B cell (primary cell): Measurements from ENCODE around the gene CD68. TPM values are rescaled to one million over a fixed set of nuclear protein-coding genes. Genes with fewer than 3 reads are reported as not detected.

Experiments
- ATAC-seq: fragments of 200-7000 bp; cut with Tn5 transposase; one replicate; pipeline ENCODE4 v1.10.0; 2021; ENCODE audit warnings: low read depth, mild to moderate bottlenecking, moderate number of reproducible peaks, moderate library complexity
- CTCF ChIA-PET: fragments of 350-600 bp; sonication (Branson Sonifier 250); formaldehyde crosslinking; loops from one replicate; lab custom pipeline; 2021; ENCODE audit warnings: antibody characterized with exemption, inconsistent platforms; lab: Charles Lee
- POLR2A ChIA-PET: fragments of 350-600 bp; sonication (Branson Sonifier 250); formaldehyde crosslinking; loops from one replicate; lab custom pipeline; 2021; ENCODE audit warnings: antibody characterized with exemption; lab: Charles Lee
- DNase-seq: peaks from one replicate; pipeline ENCODE4 v3.0.0; 2013
- H2AFZ ChIP-seq: 2 replicates; pipeline ENCODE4 v1.6.1; 2012; ENCODE audit warnings: mild to moderate bottlenecking, low read depth, low read length; ENCODE audit not compliant: insufficient read depth, poor library complexity, severe bottlenecking
- H3K27ac ChIP-seq, 2 donors: 1 replicate in 1 of 2; 2 replicates in 1 of 2; pipeline ENCODE4 v1.5.1; 2012 to 2013; ENCODE audit warnings: low read length in 2 of 2, mild to moderate bottlenecking in 2 of 2, moderate library complexity in 1 of 2
- H3K27me3 ChIP-seq, 4 experiments: fragments of 200-600 bp in 1 of 4; sonication (generic) in 1 of 4; replicated peaks in 1 of 4; 1 replicate in 2 of 4; 2 replicates in 2 of 4; pipeline versions ENCODE4 v1.6.1 to v1.7.0; 2013 to 2016; ENCODE audit warnings: low read length in 3 of 4, mild to moderate bottlenecking in 2 of 4, mixed read lengths in 1 of 4, moderate library complexity in 1 of 4; ENCODE audit not compliant: insufficient read depth in 4 of 4, control insufficient read depth in 3 of 4; ENCODE audit errors: control extremely low read depth in 1 of 4
- H3K36me3 ChIP-seq, 2 experiments: replicated peaks in 1 of 2; 1 replicate in 1 of 2; 2 replicates in 1 of 2; pipeline versions ENCODE4 v1.6.1 to v1.7.1; 2013; ENCODE audit warnings: low read length in 1 of 2; ENCODE audit not compliant: insufficient read depth in 2 of 2, control insufficient read depth in 1 of 2; ENCODE audit errors: control extremely low read depth in 1 of 2, extremely low read depth in 1 of 2
- H3K4me1 ChIP-seq, 2 donors: fragments of 200-600 bp in 1 of 2; sonication (generic) in 1 of 2; 1 replicate in 1 of 2; 2 replicates in 1 of 2; pipeline versions ENCODE4 v1.5.1 to v1.6.1; 2013 to 2017; ENCODE audit warnings: low read length in 2 of 2; ENCODE audit not compliant: control insufficient read depth in 2 of 2, insufficient read depth in 2 of 2
- H3K4me2 ChIP-seq: replicated peaks from 2 replicates; pipeline ENCODE3; 2012; ENCODE audit warnings: mild to moderate bottlenecking, low read depth, low read length; ENCODE audit not compliant: poor library complexity, severe bottlenecking
- H3K4me3 ChIP-seq, 5 experiments: fragments of 200-600 bp in 1 of 5; sonication (generic) in 1 of 5; 1 replicate in 3 of 5; 2 replicates in 2 of 5; pipeline versions ENCODE4 v1.5.1 to v1.7.0; 2011 to 2016; ENCODE audit warnings: low read length in 4 of 5, mild to moderate bottlenecking in 4 of 5, low read depth in 2 of 5, control low read depth in 1 of 5, moderate library complexity in 1 of 5; ENCODE audit not compliant: insufficient read depth in 1 of 5; ENCODE audit errors: control extremely low read depth in 1 of 5, extremely low read depth in 1 of 5
- H3K79me2 ChIP-seq: fragments of 200-600 bp; sonication (generic); one replicate; pipeline ENCODE4 v1.6.0; 2016; ENCODE audit warnings: low read length; ENCODE audit not compliant: control insufficient read depth, insufficient read depth
- H3K9ac ChIP-seq: fragments of 200-600 bp; sonication (generic); 2 replicates; pipeline ENCODE4 v1.6.1; 2017; ENCODE audit warnings: mild to moderate bottlenecking, low read length, moderate library complexity
- H3K9me3 ChIP-seq, 3 donors: one replicate each; pipeline versions ENCODE4 v1.6.1 to v1.7.1; 2013; ENCODE audit warnings: low read length in 2 of 3; ENCODE audit not compliant: control insufficient read depth in 2 of 3, insufficient read depth in 1 of 3; ENCODE audit errors: control extremely low read depth in 1 of 3
- H4K20me1 ChIP-seq: 2 replicates; pipeline ENCODE4 v1.6.0; 2012; ENCODE audit warnings: mild to moderate bottlenecking, low read length; ENCODE audit not compliant: insufficient read depth, control insufficient read depth, poor library complexity, severe bottlenecking
- H3K27ac Mint-ChIP-seq: one replicate; pipeline ENCODE4 v1.8.0; 2021; ENCODE audit warnings: mixed read lengths
- H3K27me3 Mint-ChIP-seq: one replicate; pipeline ENCODE4 v1.8.0; 2021; ENCODE audit warnings: mixed read lengths
- H3K4me1 Mint-ChIP-seq: one replicate; pipeline ENCODE4 v1.8.0; 2021; ENCODE audit warnings: mixed read lengths
- H3K4me3 Mint-ChIP-seq: one replicate; pipeline ENCODE4 v1.8.0; 2021; ENCODE audit warnings: mixed read lengths
- H3K9me3 Mint-ChIP-seq: one replicate; pipeline ENCODE4 v1.8.0; 2022; ENCODE audit warnings: mixed read lengths; ENCODE audit not compliant: insufficient read depth
- EZH2 ChIP-seq: IDR thresholded peaks from 2 replicates; pipeline ENCODE4 v1.6.1; 2012; ENCODE audit warnings: borderline replicate concordance, low read depth, mild to moderate bottlenecking, moderate library complexity, low read length; ENCODE audit not compliant: insufficient read depth, poor library complexity, severe bottlenecking
- WGBS: methylation state at CpG from one replicate; pipeline ENCODE4 v1.1.5; 2013; ENCODE audit warnings: missing lambda C conversion rate; ENCODE audit not compliant: insufficient coverage; 5-methylcytosine and 5-hydroxymethylcytosine counted together
- intact Hi-C: fragments of 100-400 bp; cut with micrococcal nuclease; formaldehyde crosslinking; loops from one replicate; pipeline ENCODE4 v1.10.0; 2022
- polyA plus RNA-seq: library from polyadenylated mRNA; depleted of rRNA; stranded (reverse); fragments of >200 nt; gene quantifications from 2 replicates; pipeline ENCODE4 v1.2.3, GENCODE V29; 2012
- total RNA-seq, 2 donors: library from RNA; stranded (reverse); fragments of 120-200 nt in 1 of 2; gene quantifications; 1 replicate in 1 of 2; 2 replicates in 1 of 2; pipeline versions ENCODE4 v1.2.3 to v1.2.4, GENCODE V29; 2013 to 2022
- TF ChIP-seq, protein P1 (sequence below): fragments of 200-600 bp; IDR thresholded peaks from one replicate; pipeline ENCODE4 v1.8.0; 2022; ENCODE audit warnings: antibody characterized with exemption, mild to moderate bottlenecking

CD68 gene
- total and polyA plus RNA-seq, 2 donors (not counting 1 experiment from before 2014, with no cell fraction given): 3.9 to 12.9 TPM

DNA sequence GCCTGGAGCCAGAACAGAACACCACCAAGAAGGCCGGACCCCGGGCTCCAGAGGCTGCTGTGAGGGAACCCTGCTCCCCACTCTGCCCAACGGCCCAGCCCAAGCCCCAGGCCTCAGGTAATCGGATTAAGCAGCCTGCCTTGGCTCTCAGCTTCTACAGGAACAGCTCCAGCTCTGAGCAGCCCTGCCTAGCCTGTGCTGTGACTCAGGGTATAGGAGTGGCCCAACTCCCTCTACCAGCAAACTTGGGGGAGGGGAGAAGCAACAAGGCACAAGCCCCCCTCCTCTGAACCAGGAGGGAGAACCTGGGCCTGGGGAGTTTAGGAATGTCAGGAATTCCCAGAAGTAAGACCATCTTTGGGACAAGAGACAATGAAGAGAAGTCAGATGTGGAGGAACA lies 11.3 kb downstream of the CD68 start:
- 97% methylated on average over 4 of the region's 4 CpGs for WGBS
- H3K4me3 Mint-ChIP-seq: no peak overlapping the region
- Histone ChIP-seq H3K4me2 (no peak overlapping the region), H3K4me3 (no peak overlapping the region), H3K27ac (no peak overlapping the region), H3K27me3 (no peaks in the 10 kb centered on the region), H3K9me3 (no peaks in the 10 kb centered on the region), H2AFZ (no peak overlapping the region), H3K4me1 (peaks cover 0 to 8% of the 10 kb centered on the region in 2 donors), H3K36me3 (peaks cover 0 to 61% of the 10 kb centered on the region in 2 experiments), H3K9ac (no peak overlapping the region), H4K20me1 (no peaks in the 10 kb centered on the region), H3K79me2 (peaks cover 3% of the 10 kb centered on the region)
- POLR2A ChIA-PET: interaction anchor here (0.6 kb wide), 1 partner anchor 120 kb away, joined by 6 read pairs; no protein-coding TSS in a partner anchor
- no peak overlapping the region for H3K27ac Mint-ChIP-seq
- no peaks in the 10 kb centered on the region for H3K27me3 Mint-ChIP-seq
- H3K4me1 Mint-ChIP-seq: peaks cover 3% of the 10 kb centered on the region
- CTCF ChIA-PET: interaction anchor here (0.6 to 7.9 kb wide), 10 partner anchors 10 to 236 kb away, joined by 3 to 111 read pairs (median 10); partner anchors contain the start of genes CD68, FXR2, SENP3 and TMEM95
- no peak for TF ChIP-seq EZH2
- TF ChIP-seq, protein P1, sequence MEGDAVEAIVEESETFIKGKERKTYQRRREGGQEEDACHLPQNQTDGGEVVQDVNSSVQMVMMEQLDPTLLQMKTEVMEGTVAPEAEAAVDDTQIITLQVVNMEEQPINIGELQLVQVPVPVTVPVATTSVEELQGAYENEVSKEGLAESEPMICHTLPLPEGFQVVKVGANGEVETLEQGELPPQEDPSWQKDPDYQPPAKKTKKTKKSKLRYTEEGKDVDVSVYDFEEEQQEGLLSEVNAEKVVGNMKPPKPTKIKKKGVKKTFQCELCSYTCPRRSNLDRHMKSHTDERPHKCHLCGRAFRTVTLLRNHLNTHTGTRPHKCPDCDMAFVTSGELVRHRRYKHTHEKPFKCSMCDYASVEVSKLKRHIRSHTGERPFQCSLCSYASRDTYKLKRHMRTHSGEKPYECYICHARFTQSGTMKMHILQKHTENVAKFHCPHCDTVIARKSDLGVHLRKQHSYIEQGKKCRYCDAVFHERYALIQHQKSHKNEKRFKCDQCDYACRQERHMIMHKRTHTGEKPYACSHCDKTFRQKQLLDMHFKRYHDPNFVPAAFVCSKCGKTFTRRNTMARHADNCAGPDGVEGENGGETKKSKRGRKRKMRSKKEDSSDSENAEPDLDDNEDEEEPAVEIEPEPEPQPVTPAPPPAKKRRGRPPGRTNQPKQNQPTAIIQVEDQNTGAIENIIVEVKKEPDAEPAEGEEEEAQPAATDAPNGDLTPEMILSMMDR: no peak
- DNase-seq: no peak
- H3K9me3 Mint-ChIP-seq: no peaks in the 10 kb centered on the region
- ATAC-seq: no peak
- intact Hi-C loops: no loop called here

- Histone ChIP-seq H3K79me2 (no peaks in the 10 kb centered on the region), H3K36me3 (peaks cover 0 to 67% of the 10 kb centered on the region in 2 experiments), H4K20me1 (no peaks in the 10 kb centered on the region), H3K9me3 (no peaks in the 10 kb centered on the region), H3K27me3 (no peaks in the 10 kb centered on the region), H3K4me3 (no peak overlapping the region), H3K4me2 (no peak overlapping the region), H2AFZ (no peak overlapping the region), H3K4me1 (peaks cover 0 to 7% of the 10 kb centered on the region in 2 donors), H3K27ac (no peak overlapping the region), H3K9ac (no peak overlapping the region)
- DNase-seq (peak; percentile 19), ATAC-seq (no peak)
- intact Hi-C loops: no loop called here
- Mint-ChIP-seq H3K4me1 (peaks cover 2% of the 10 kb centered on the region), H3K27me3 (no peaks in the 10 kb centered on the region), H3K27ac (no peak overlapping the region), H3K4me3 (no peak overlapping the region), H3K9me3 (no peaks in the 10 kb centered on the region)
- TF ChIP-seq, protein P1: no peak
- TF ChIP-seq EZH2: no peak
- no CpG with 5 or more reads among the region's 5 CpGs for WGBS
- POLR2A ChIA-PET: no interaction called here
- CTCF ChIA-PET: interaction anchor here (0.8 to 1.5 kb wide), 4 partner anchors 8 to 96 kb away, joined by 3 to 7 read pairs (median 3); partner anchors contain the start of genes MPDU1 and TP53
Measured at GRCh38 chr17:7591596-7591995, 12.2 kb downstream of the CD68 start.
